GM18873 (cell line): Measurements from ENCODE around the gene AGAP6.
A peak's percentile ranks its signal among the peaks of the same experiment; 100 is the strongest.
"Not testable (repeated sequence)": the region's sequence is repeated elsewhere in the genome, so short reads cannot be mapped to it uniquely, and the experiment has no call there.

Source experiments
- ATAC-seq: cut with Tn5 transposase; IDR thresholded peaks from one replicate; pipeline ENCODE4 v1.9.1; 2021; ENCODE audit warnings: mild to moderate bottlenecking, moderate library complexity, moderate number of reproducible peaks; ENCODE audit not compliant: unreplicated experiment, low FRiP score

The AGAP6 gene

GRCh38 chr10:50024716-50025383, 36.6 kb downstream of the AGAP6 start:
- not testable (repeated sequence) for ATAC-seq

- no peak for ATAC-seq
These were observed 37.4 kb downstream of the AGAP6 start for GRCh38 chr10:50025627-50026026.

DNA sequence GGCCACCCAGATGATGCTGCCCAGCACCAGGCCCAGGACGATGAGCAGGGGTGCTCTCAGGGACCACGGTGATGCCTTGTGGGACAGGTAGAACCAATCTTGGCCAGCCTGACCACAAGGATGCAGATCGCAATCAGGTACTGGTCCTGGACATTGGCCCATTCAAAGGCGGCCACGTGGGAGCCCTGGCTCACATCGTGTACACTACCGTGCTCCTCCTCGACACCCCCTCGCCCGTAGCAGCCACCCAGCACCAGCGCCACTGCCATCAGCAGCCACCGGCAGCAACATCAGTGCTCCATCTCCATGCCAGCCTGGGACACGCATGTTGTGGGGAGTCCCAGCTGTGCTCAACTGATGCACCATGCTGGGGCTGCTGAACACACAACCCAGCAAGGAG, 39.0 kb downstream of the AGAP6 start:
- ATAC-seq, result no peak

DNA sequence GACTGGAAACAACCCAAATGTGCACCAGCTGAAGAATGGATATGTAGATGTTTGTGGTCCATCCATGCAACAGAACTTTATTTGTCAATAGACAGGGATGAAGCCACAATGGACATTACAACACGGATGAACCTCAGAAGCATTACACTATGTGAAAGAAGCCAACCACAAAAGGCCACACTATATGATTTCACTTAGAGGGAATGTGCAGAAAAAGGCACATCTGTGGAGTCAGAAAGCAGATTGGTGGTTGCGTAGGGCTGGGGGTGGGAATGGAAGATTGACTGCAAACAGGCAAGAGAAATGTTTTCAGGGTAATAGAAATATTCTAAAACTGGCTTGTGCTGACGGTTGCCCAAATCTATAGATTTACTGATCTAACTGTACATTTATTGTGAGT, 45.3 kb downstream of the AGAP6 start:
- ATAC-seq, result no peak

DNA sequence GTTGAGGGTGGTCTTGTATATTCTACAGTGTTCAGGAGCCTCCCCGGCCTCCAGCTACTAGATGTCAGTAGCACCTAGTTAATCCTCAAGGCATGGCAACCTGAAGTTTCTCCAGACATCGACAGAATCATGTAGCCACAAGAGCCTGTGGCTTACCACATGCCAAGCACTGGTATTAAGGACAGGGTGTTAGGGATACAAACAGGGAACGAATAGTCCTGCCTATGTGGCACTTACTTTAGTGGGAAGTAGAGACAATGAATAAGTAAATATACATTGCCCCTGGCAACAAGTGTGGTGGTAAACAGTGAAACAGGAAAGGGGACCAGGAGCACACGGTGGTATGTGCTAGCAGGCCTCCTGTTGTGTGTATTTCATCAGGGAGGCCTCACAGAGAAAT, 47.1 kb downstream of the AGAP6 start:
- not testable (repeated sequence) for ATAC-seq

GRCh38 chr10:50044941-50045664, 56.9 kb downstream of the AGAP6 start:
- no peak for ATAC-seq

DNA sequence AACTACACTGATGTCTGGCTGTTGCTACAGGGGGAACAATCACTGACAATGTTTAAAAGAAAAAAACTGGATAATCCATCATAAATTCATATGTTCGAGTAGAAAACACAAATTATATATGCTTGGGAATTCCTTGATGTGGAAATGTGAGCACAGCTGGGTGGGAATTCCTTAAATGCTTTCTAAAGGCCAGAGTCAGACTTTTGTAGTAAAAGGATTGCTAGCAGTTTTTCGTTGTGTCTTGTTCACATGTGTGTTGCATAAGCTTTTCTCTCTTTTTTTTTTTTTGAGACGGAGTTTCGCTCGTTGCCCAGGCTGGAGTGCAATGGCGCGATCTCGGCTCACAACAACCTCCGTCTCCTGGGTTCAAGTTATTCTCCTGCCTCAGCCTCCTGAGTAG, 58.3 kb downstream of the AGAP6 start:
- ATAC-seq, result not testable (repeated sequence)

DNA sequence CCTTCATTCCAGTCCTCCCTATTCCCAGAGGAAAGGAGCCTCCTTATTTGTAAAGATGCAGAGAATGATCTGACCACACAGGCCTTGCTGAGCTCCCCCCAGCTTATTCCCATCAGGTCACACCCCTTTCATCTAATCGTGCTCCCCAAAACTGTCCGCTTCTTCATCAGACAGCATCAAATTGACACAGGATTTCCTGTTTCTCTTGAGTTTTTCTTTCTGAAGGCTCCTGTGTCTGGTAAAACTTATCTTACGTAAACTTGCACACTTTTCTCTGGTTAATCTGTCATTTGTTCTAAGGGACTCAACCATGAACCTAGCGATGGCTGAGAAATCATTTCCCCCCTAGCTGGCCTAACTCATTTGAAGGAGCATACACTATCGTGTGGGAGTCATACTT, 59.4 kb downstream of the AGAP6 start:
- not testable (repeated sequence) for ATAC-seq

GRCh38 chr10:50051995-50052660, 63.9 kb downstream of the AGAP6 start:
- ATAC-seq, result peak; percentile 63

GRCh38 chr10:50052778-50053376, 64.7 kb downstream of the AGAP6 start:
- ATAC-seq, result not testable (repeated sequence)

- not testable (repeated sequence) for ATAC-seq
These were observed 67.5 kb downstream of the AGAP6 start for GRCh38 chr10:50055494-50056292.

- not testable (repeated sequence) for ATAC-seq
These were observed 68.4 kb downstream of the AGAP6 start for GRCh38 chr10:50056654-50057053.

- not testable (repeated sequence) for ATAC-seq
These were observed 70.5 kb downstream of the AGAP6 start for GRCh38 chr10:50058727-50059126.

DNA sequence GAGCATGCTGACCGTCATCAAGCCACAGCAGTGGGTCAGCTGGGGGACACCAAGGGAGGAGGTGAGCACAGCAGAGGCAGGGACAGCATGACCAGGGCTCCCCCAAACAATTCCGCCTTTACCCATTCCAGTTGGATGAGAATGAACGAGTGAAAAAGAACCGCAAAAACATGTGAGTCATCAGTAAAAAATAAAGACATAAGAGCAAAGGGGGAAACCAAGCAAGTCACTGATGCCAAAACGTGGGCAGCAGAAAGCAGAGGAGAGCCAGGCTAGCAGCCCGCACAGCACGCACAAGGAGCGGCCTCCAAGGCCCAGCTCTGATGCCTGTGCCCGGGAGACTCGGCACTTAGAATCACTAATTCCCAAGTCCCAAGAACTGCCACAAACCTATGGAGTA, 71.7 kb downstream of the AGAP6 start:
- not testable (repeated sequence) for ATAC-seq
